Measurements from ENCODE around the gene DHX36.

Gene DHX36

GRCh38 chr3:154223519-154223918, 100.8 kb downstream of the DHX36 start:
- no peak for TF ChIP-seq CTCF (IDR thresholded peaks at IDR 0.05; ENCODE audit: low read length, missing control alignments)
- no peak for DNase-seq (ENCODE audit: low read depth)
- no peak overlapping the region for H3K4me3 ChIP-seq (replicated peaks; ENCODE audit: low read depth, low read length)
